HG02571 (cell line): ENCODE data around the gene RASA1.

ENCODE experiments used
- ATAC-seq: cut with Tn5 transposase; IDR thresholded peaks from one replicate; pipeline ENCODE4 v1.9.1; 2021; ENCODE audit warnings: mild to moderate bottlenecking, moderate library complexity; ENCODE audit not compliant: unreplicated experiment

RASA1 gene

DNA sequence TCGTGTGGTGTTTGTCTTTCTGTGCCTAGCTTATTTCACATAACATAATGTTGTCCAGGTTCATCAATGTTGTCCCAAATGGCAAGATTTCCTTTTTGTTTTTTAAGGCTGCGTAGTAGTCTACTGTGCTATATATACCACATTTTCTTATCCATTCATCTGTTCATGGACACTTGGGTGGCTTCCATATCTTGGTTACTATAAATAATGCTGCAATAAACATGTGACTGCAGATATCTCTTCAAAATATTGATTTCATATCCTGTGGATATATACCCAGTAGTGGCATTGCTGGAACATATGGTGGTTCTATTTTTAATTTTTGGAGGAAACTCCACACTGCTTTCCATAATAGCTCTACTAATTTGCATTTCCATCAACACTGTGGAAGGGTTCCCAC is 170.5 kb downstream of the RASA1 start:
- ATAC-seq = no peak
